HepG2 (cell line): ENCODE results near the gene CEBPZOS. TPM values are rescaled to one million over a fixed set of nuclear protein-coding genes. Genes with fewer than 3 reads are reported as not detected.

Source experiments
- ATAC-seq: fragments of 200-7000 bp; cut with Tn5 transposase; 3 replicates; pipeline ENCODE4 v1.9.1; 2020; ENCODE audit warnings: mild to moderate bottlenecking, moderate library complexity
- BruUV-seq: library from RNA; stranded (reverse); fragments of 400-500 nt; replicated peaks from 2 replicates; lab custom pipeline; 2021; lab: Mats Ljungman, UMichigan
- CTCF ChIA-PET: fragments of 300-600 bp; formaldehyde crosslinking; extraction: SDS; loops from one replicate; lab custom pipeline; 2021; ENCODE audit warnings: low total read pairs, inconsistent platforms, low intra/inter-chr PET ratio; lab: Yijun Ruan, JAX
- POLR2A ChIA-PET: fragments of 350-600 bp; sonication (Branson Sonifier 250); formaldehyde crosslinking; loops from one replicate; lab custom pipeline; 2020; ENCODE audit warnings: antibody characterized with exemption, inconsistent platforms; lab: Yijun Ruan, JAX
- DNase-seq: peaks from one replicate; pipeline ENCODE4 v3.0.0-alpha.2; 2015; ENCODE audit warnings: low spot score
- FAIRE-seq: peaks from 3 replicates; lab custom pipeline; 2011; peaks lifted over from hg19 to GRCh38; lab: Jason Lieb, UNC
- H2AFZ ChIP-seq: one replicate; pipeline ENCODE4 v1.6.1; 2011; ENCODE audit warnings: low read length, inconsistent platforms
- H3K27ac ChIP-seq: fragments of 300-600 bp; 3 replicates; pipeline ENCODE4 v1.8.0; 2011; ENCODE audit warnings: mixed run types, mild to moderate bottlenecking, mixed read lengths, low read length, inconsistent platforms; ENCODE audit not compliant: insufficient read depth; ENCODE audit errors: extremely low read length
- H3K27me3 ChIP-seq, 2 experiments: fragments of 200-600 bp in 1 of 2; 2 replicates in 1 of 2; 3 replicates in 1 of 2; pipeline versions ENCODE4 v1.6.0 to v1.8.0; 2011; ENCODE audit warnings: low read length in 2 of 2, mild to moderate bottlenecking in 2 of 2, moderate library complexity in 2 of 2, inconsistent platforms in 1 of 2; ENCODE audit not compliant: insufficient read depth in 2 of 2, control insufficient read depth in 1 of 2
- H3K36me3 ChIP-seq, 2 experiments: fragments of 200-600 bp in 1 of 2; replicated peaks in 1 of 2; 2 replicates in 1 of 2; 3 replicates in 1 of 2; pipeline versions ENCODE4 v1.5.1 to v1.8.0; 2011; ENCODE audit warnings: low read length in 2 of 2, inconsistent platforms in 1 of 2; ENCODE audit not compliant: insufficient read depth in 2 of 2, control insufficient read depth in 1 of 2
- H3K4me1 ChIP-seq: 2 replicates; pipeline ENCODE4 v1.5.1; 2012; ENCODE audit warnings: low read length, inconsistent platforms; ENCODE audit not compliant: insufficient read depth
- H3K4me2 ChIP-seq: 2 replicates; pipeline ENCODE4 v1.6.0; 2011; ENCODE audit warnings: low read depth, low read length, inconsistent platforms
- H3K4me3 ChIP-seq, 3 experiments: fragments of 200-600 bp in 1 of 3; sonication (generic), shearing (Covaris generic) in 1 of 3; replicated peaks in 1 of 3; 2 replicates each; pipeline ENCODE4 v1.5.1; 2011 to 2016; ENCODE audit warnings: low read length in 3 of 3, inconsistent platforms in 2 of 3, low read depth in 2 of 3, mild to moderate bottlenecking in 2 of 3, control low read depth in 1 of 3, mixed read lengths in 1 of 3; ENCODE audit not compliant: insufficient read depth in 1 of 3
- H3K79me2 ChIP-seq: one replicate; pipeline ENCODE4 v1.6.1; 2011; ENCODE audit warnings: low read length, inconsistent platforms; ENCODE audit not compliant: insufficient read depth
- H3K9ac ChIP-seq: 2 replicates; pipeline ENCODE4 v1.6.0; 2011; ENCODE audit warnings: mild to moderate bottlenecking, low read depth, low read length, inconsistent platforms; ENCODE audit not compliant: insufficient read depth
- H3K9me3 ChIP-seq: 2 replicates; pipeline ENCODE4 v1.5.1; 2012; ENCODE audit warnings: mild to moderate bottlenecking, low read length
- H4K20me1 ChIP-seq: 2 replicates; pipeline ENCODE4 v1.6.0; 2011; ENCODE audit warnings: inconsistent platforms, mild to moderate bottlenecking, low read length, moderate library complexity; ENCODE audit not compliant: insufficient read depth
- MAFF ChIP-seq: IDR thresholded peaks from 2 replicates; pipeline ENCODE4 v1.6.1; 2011; ENCODE audit warnings: low read depth, low read length, improper control_type of control experiment
- MAFK ChIP-seq, 2 experiments: IDR thresholded peaks in 1 of 2; conservative IDR thresholded peaks in 1 of 2; 2 replicates each; pipeline ENCODE4 v1.6.1; 2011; ENCODE audit warnings: improper control_type of control experiment in 2 of 2, low read length in 2 of 2
- NFE2L2 ChIP-seq: fragments of 150-350 bp; IDR thresholded peaks from 2 replicates; pipeline ENCODE4 v1.6.1; 2014; ENCODE audit warnings: low read length
- ONECUT2 ChIP-seq: sonication (generic); formaldehyde crosslinking; IDR thresholded peaks from 2 replicates; pipeline ENCODE4 v1.4.0; 2020; ENCODE audit warnings: missing genetic modification reagents
- PITX1 ChIP-seq: sonication (generic); formaldehyde crosslinking; IDR thresholded peaks from 2 replicates; pipeline ENCODE4 v1.5.1; 2020; ENCODE audit warnings: mild to moderate bottlenecking, missing genetic modification reagents
- RBFOX2 ChIP-seq: fragments of 200-400 bp; formaldehyde crosslinking; IDR thresholded peaks from 2 replicates; pipeline ENCODE4 v1.6.1; 2017; ENCODE audit warnings: low read depth, mild to moderate bottlenecking, low read length
- SIX1 ChIP-seq: sonication (generic); formaldehyde crosslinking; IDR thresholded peaks from 2 replicates; pipeline ENCODE4 v1.4.0; 2020; ENCODE audit warnings: missing genetic modification reagents, borderline replicate concordance
- SKIL ChIP-seq: sonication (generic); formaldehyde crosslinking; IDR thresholded peaks from 2 replicates; pipeline ENCODE4 v1.8.0; 2022; ENCODE audit warnings: missing genetic modification reagents, mild to moderate bottlenecking, moderate library complexity, borderline replicate concordance
- TERF1 ChIP-seq: sonication (generic); formaldehyde crosslinking; IDR thresholded peaks from 2 replicates; pipeline ENCODE4 v1.8.0; 2022; ENCODE audit warnings: mild to moderate bottlenecking, missing genetic modification reagents, moderate library complexity
- ZBTB49 ChIP-seq: sonication (generic); formaldehyde crosslinking; IDR thresholded peaks from 2 replicates; pipeline ENCODE4 v1.4.0; 2020; ENCODE audit warnings: missing genetic modification reagents, borderline replicate concordance
- ZNF326 ChIP-seq: sonication (generic); formaldehyde crosslinking; IDR thresholded peaks from 2 replicates; pipeline ENCODE4 v1.4.0; 2020; ENCODE audit warnings: missing genetic modification reagents, borderline replicate concordance
- WGBS: methylation state at CpG from one replicate; pipeline ENCODE4 v1.1.6; 2017; ENCODE audit warnings: low lambda C conversion rate; 5-methylcytosine and 5-hydroxymethylcytosine counted together
- in situ Hi-C: cut with HindIII; loops from 2 replicates; pipeline ENCODE4 v1.10.0; 2017; ENCODE audit warnings: low pct_unique_long_range_greater_than_20kb; ENCODE audit not compliant: extremely low pct_ligation_motif_present
- intact Hi-C: fragments of 100-400 bp; cut with micrococcal nuclease; formaldehyde crosslinking; loops from one replicate; pipeline ENCODE4 v1.10.0; 2022; ENCODE audit not compliant: unreplicated experiment
- polyA plus RNA-seq, 8 experiments: library from polyadenylated mRNA; depleted of rRNA in 3 of 8; stranded (reverse) in 7 of 8; unstranded in 1 of 8; fragments of >200 nt; fragmentation: Illumina TruSeq in 4 of 8; extraction: Trizol in 4 of 8; gene quantifications; 2 replicates each; pipeline versions ENCODE4 v1.2.1 to v1.2.3, GENCODE V29; 2011 to 2016; ENCODE audit warnings: low read depth in 4 of 8, missing spikeins in 1 of 8, mixed read lengths in 1 of 8; ENCODE audit not compliant: insufficient read depth in 1 of 8
- total RNA-seq, 5 experiments: library from RNA; depleted of rRNA; stranded (reverse); fragments of >200 nt; fragmentation: Illumina TruSeq; extraction: Trizol; gene quantifications; 2 replicates each; pipeline ENCODE4 v1.2.3, GENCODE V29; 2016; ENCODE audit warnings: low read depth in 1 of 5

The CEBPZOS gene
- total and polyA plus RNA-seq, 2 of the 13 experiments (the other 11 are each of a cell fraction or from before 2014, with no cell fraction given) = 18.6 to 44.7 TPM

- Histone ChIP-seq H3K4me1 (peaks cover 13% of the 10 kb centered on the region), H2AFZ (no peak overlapping the region), H3K27ac (peak overlapping the region; percentile 6), H3K4me3 (no peak overlapping the region)
- no peak for ATAC-seq
- no peak for DNase-seq
- in situ Hi-C loops = no loop called here
- TF ChIP-seq PITX1 (CRISPR knock-in tag) (no peak), RBFOX2 (0 out of 2 replicates have a peak, but pooled peaks have one; percentile 14), MAFF (peak; percentile 92), NFE2L2 (peak; percentile 95), MAFK (conservative IDR thresholded peaks at IDR 0.05 in 1 of 2, IDR thresholded peaks at IDR 0.05 in 1 of 2; ENCODE audit: low read length in 2 of 2) (peak; percentile 95), ZNF326 (no peak)
- TF ChIP-seq, all 625 proteins: peak for 4
- WGBS = 95% methylated on average over 1 of the region's 1 CpG
- no peaks in the 10 kb centered on the region for H4K20me1 ChIP-seq
- no peak overlapping the region for H3K4me2 ChIP-seq
- peaks cover 17 to 77% of the 10 kb centered on the region in 2 experiments for H3K36me3 ChIP-seq
- no peaks in the 10 kb centered on the region for H3K27me3 ChIP-seq
- CTCF ChIA-PET = no interaction called here
- H3K9me3 ChIP-seq = no peaks in the 10 kb centered on the region
- FAIRE-seq = no peak
- BruUV-seq = no TSS peak
- H3K9ac ChIP-seq = no peak overlapping the region
- no peaks in the 10 kb centered on the region for H3K79me2 ChIP-seq
- intact Hi-C loops = no loop called here
- POLR2A ChIA-PET = interaction anchor here (0.8 kb wide), 1 partner anchor 18 kb away, joined by 3 read pairs; no protein-coding TSS in a partner anchor
Measured at GRCh38 chr2:37215250-37215649, 19.0 kb downstream of the CEBPZOS start.

GRCh38 chr2:37219046-37219445 is 22.8 kb downstream of the CEBPZOS start:
- no peak overlapping the region for H3K9ac ChIP-seq
- H3K27me3 ChIP-seq = no peaks in the 10 kb centered on the region
- DNase-seq = no peak
- intact Hi-C loops = no loop called here
- H3K36me3 ChIP-seq = peaks cover 23 to 79% of the 10 kb centered on the region in 2 experiments
- H3K27ac ChIP-seq = no peak overlapping the region
- no peak overlapping the region for H2AFZ ChIP-seq
- 0 out of 2 replicates have a peak, but pooled peaks cover 2% of the 10 kb centered on the region for H3K4me1 ChIP-seq
- H3K4me3 ChIP-seq = no peak overlapping the region
- BruUV-seq = no TSS peak
- in situ Hi-C loops = no loop called here
- peaks cover 6% of the 10 kb centered on the region for H3K79me2 ChIP-seq
- ChIA-PET POLR2A (interaction anchor here (1.2 kb wide), 1 partner anchor 12 kb away, joined by 8 read pairs; the partner anchor contains the start of genes CEBPZ and NDUFAF7), CTCF (no interaction called here)
- H3K4me2 ChIP-seq = no peak overlapping the region
- no peak for ATAC-seq
- H4K20me1 ChIP-seq = 0 out of 2 replicates have a peak, but pooled peaks cover 3% of the 10 kb centered on the region
- no peak for FAIRE-seq
- over 99% methylated on average over 4 of the region's 4 CpGs for WGBS
- H3K9me3 ChIP-seq = no peaks in the 10 kb centered on the region
- no peak for TF ChIP-seq TERF1
- no peak for TF ChIP-seq ZBTB49 (CRISPR knock-in tag)
- no peak for TF ChIP-seq SKIL
- TF ChIP-seq SIX1 (CRISPR knock-in tag) = no peak
- no peak for TF ChIP-seq ONECUT2 (CRISPR knock-in tag)
